CD4-positive, alpha-beta T cell treated with Interferon gamma for 1 hour (primary cell): Measurements from ENCODE around the gene ZMAT5.
A peak's percentile ranks its signal among the peaks of the same experiment; 100 is the strongest.

ENCODE experiments used
- DNase-seq: peaks from one replicate; pipeline ENCODE4 v3.0.0-alpha.2; 2020

Gene ZMAT5, protein sequence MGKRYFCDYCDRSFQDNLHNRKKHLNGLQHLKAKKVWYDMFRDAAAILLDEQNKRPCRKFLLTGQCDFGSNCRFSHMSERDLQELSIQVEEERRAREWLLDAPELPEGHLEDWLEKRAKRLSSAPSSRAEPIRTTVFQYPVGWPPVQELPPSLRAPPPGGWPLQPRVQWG

DNA sequence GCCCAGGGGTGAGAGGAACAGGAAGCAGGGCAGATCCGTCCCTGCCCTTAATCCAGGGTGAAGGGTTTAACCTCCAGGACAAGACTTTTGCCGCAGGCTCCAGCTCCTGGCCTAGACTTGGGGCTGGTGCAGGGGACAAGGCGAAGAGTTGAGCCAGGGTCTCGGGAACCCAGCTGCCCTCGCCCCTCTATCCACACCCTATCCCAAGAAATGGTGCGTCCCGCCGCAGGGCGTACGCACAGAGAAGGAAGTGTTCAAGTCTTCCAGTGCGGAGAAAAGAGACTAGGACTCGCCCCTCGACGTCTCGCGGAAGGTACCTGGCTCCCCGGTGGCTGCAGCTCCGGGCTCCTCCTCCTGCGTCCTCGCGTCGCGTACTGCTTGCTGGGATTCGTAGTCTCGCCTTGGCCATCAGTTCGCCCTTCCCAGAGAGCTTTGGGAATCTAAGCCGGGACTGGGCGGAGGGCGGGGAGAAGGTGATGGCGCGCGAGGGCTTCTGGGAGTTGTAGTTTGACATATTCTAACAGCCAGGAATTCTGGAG, at the start of gene ZMAT5:
ZMAT5 (minus strand) TSS at position 376 of the 539 bp plus-strand sequence. CDS start 18,463 bp downstream, outside the sequence.
- DNase-seq = peak; percentile 94

DNA sequence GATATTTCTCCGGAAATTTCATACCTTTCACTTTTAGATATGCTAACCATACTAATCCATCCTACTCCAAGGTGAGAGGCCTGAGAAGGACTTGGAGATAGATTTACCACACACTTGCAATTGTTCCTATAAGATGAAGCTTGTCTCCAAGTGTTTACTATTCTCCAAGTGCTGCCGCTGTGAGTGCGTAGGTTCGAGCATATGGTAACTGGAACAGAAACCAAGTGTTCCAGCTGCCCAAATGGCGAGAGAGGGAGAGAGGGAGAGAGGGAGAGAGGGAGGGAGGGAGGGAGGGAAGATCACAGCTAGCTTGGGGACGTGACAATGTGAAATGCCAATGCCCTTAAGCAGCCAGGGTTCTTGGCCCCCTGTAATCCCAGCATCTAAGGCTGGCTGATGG, 49.7 kb upstream of the ZMAT5 start:
- no peak for DNase-seq

DNA sequence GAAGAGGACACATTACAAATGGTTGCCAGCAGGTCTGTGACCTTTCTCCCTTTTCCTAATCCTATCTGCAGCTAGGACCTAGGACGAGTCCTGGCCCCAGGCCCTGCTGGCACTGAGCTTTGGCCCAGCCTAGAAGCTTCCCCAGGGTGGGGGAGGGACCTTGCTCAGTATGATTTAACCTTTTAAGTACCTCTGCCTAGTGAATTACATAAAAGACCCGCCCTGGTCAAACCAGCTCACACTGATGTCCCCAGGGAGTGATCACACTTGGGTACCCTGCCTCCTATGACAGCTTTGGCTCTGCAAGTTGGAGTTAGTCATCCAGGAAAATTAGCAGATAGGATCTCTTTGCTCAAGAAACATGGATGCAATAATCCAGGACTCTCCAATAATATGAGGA, 49.3 kb upstream of the ZMAT5 start:
- DNase-seq = no peak

DNA sequence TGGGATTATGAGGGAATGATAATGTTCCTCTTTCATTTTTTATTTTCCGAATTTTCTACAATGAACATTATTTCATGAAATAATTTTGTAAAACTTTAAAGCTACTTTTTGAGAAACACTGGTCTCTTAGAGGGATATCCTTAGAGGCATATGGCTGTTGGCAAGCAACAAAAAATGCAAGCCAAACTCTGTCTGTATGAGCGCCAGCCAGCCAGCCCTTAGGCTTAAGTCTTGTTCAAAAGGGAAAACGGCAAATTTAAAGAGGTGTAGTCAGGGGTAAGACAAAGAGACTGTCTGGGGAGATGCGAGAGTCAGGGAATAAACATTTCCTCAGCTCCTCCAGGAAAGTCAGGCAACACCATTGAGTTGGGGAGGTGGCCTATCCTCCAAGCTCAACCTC, 48.8 kb upstream of the ZMAT5 start:
- no peak for DNase-seq

DNA sequence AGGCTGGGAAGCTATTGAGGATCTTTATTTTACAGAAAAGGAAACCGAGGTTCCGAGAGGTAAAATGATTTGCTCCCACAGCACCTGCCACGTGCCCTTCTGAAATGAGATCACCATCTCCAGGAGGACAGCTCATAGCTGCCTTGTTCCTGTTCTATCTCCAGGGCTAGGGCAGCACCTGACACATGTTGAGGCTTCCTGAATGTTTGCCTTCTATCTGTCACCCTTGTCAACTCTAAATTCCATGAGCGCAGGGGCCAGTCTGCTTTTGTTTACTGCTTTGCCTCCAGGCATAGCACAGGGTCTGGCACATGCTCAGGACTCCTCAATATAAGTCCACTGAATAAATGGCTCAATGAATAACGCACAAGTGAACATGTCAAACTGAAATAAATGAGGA, 47.2 kb upstream of the ZMAT5 start:
- DNase-seq = no peak

DNA sequence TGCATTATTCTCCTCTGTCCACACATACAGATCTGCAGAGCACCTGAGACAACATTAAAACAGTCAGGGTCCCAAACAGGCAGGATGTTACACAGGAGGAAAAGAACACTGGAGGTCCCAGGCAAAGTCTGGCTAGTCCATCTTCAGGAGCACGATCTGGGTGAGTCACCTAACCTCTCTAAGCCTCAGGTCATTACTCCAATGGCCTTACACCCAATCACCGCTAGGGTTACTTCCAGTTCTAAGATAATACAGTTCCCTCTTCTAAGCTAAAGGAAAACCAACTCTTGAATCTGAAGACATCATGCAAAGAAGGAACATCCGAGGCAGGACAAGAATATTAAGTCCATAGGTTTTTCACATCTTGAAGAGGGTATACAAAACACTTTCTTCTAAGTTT, 46.8 kb upstream of the ZMAT5 start:
- DNase-seq = no peak

DNA sequence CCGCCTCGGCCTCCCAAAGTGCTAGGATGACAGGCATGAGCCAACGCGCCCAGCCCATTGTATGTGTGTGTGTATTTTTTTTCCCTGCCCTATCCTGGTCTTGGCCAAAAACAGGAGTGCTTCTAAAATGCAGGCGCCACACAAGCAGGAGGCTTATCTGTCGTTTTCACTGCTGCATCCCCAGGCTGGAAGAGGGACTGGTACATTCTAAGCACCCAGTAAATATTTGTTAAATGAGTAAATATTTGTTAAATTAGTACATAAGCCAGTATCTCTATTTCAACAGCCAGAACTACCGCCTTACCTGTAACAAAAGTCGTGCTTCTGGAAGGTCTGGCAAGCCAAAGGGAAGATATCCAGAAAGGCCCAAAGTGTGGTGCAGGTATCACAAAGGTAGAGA, 46.3 kb upstream of the ZMAT5 start:
- DNase-seq = no peak

DNA sequence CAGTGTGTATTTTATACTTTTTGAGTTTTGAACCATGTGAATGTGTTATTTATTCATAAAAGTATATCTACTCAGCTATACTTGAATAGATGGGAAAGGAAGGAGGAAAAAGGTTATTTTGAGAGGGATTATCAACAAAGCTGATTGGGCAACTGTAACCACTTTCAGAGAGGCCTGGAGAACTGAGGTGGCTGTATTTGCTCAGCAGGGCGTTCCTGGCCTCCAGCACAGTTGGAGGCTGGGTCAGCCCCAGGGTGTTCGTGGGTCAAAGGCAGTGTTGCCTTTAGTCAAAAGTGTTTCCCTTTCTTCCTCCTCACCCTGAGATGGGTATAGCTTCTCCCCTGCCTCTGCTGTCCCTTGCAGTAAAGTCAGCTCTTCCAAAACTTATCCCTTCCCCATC, 44.6 kb upstream of the ZMAT5 start:
- no peak for DNase-seq

DNA sequence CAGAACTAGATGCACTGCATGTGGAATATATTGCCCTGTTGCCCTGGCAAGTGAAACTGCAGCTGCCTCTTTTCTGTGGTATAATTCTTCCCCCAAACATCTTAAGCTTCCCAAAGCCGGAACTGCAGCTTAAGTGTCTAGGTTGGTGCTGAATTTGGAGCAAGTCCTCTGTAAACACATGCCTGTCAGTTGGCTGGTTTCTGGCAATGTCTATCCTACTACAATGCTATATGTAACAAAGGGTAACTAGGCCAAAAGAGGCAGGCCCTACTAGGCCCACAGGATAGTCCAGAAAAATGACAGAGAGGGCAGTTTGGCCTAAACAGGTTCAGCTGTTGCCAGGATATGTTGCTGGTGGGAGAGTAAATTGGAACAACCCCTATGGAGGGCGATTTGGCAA, 43.4 kb upstream of the ZMAT5 start:
- DNase-seq = no peak

DNA sequence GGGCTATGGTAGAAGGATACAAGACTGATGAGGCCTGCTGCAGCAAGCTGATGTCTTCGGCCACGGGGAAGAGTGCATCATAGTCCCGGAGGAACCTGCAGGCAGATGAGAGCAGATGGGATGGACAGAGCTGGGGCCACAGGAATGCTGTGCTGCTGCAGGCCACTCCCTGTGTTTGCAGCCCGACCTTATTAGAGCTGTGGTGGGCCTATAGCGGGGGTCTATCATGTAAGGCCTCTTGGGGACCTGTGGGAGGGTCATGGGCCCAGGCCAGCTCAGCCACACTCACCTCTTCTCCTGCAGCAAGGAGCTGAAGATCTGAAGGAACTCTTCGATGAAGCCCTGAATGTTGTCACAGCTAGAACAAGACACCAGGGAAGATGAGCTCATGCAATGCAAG, 39.4 kb upstream of the ZMAT5 start:
- DNase-seq = no peak

DNA sequence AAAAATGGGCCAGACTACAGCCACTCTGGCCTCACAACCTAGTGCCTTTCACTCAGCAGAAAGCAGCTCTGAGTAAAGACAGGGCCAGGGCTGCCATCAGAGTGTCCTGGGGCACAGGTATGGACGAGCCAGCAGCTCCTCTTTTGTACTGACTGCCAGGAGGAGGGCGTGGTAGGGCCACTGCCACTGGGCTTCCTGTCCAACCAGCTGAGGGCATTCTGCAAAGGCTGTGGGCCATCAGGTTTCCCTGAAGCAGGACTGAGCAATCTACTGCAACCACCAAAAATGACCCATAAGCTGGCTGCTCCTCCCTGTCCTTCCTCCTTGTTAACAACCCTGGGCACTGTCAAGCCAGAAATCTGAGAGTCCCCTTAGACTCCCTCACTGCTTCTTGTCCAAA, 38.2 kb upstream of the ZMAT5 start:
- DNase-seq = no peak

DNA sequence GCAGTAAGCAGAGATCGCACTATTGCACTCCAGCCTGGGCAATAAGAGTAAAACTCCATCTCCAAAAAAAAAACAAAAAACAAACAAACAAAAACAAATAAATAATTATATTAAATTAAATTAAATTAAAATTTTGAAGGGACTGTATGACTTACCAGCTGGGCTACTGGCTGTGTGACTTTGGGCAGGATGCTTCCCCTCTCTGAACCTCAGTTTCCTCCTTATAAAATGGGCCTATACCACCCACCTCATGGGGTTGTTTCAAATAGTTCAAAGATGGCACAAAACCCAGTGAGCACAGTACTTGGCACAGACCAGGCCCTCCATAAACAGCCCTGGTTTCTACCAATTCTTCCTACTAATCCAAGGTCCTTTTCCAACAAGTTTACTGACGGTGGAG, 36.4 kb upstream of the ZMAT5 start:
- no peak for DNase-seq

DNA sequence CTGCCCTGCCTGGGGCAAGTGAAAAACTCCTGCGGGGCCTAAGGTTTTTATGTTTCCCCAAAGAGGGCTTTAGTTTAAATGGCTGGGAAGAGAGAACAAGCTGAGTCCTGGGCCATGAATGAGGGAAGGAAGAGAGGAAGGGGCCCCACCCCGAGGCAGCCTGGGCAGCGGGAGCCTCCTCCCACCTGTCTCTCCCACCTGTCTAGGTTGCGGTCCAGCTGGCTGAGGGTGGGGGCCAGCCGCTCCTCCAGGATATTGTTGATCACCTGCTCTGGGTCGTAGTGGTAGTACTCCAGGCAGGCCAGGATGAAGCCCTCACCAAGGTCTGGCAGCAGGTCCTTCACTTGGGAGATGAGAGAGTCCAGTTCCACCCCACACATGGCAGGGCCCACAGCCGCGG, 35.0 kb upstream of the ZMAT5 start:
- DNase-seq = no peak

DNA sequence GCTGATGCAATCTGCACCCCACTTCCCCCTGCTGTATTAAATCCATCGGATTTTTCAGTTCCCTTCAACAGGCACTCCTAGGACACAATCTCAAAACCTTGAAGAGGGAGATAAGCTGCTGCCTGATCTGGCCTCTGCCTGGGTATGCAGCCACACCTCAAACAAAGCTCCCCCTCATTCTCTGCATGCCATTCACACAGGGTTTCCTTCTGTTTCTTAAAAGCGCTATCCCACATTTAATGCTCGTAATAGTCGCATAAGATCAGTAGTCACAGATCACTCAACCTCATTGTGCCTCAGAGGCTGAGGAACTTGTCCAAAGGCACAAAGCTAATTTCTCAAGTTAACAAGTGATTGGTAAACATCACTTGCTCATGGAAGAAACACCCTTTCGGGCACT, 34.3 kb upstream of the ZMAT5 start:
- DNase-seq = no peak

DNA sequence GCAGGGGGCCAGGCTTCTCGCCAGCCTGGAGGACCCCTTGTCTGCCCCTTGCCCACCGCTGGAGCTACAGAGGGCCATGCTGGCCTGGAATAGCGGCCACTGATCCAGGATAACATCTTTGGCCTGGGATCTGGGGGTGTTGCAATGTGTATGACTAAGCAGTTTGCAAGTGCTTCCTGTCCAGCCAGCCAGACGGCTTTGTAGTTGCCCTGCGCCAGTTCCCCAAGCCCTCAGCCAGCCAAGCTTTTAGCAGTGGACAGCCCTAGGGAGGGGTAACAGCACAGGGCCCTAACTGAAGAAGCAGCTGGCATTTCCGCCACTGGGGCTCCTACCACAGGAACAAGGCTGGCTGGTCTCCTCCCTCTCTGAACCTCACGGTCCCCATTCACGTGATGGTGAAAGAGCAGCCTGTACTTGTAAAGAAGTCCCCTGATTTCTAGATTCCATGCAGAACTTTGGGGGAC, 32.4 kb upstream of the ZMAT5 start:
- DNase-seq = peak; percentile 66

DNA sequence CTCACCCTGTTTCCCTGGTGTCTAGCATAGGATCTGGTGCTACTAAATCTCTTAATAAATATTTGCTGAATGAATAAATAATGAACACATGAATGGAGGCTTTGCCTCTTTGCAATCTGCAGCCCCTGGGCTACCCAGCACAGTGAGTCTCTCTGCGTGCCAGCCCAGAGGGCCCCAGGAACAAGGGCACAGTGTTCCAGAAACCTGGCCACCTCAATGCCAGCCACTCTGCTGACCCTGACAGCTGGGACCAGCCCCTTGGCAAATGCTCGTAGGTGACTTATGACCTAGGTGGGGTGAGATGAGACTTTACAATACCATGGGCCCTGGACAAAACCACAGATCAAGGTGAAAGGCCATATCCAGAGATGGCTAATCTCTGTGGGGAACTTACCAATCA, 32.0 kb upstream of the ZMAT5 start:
- DNase-seq = no peak

DNA sequence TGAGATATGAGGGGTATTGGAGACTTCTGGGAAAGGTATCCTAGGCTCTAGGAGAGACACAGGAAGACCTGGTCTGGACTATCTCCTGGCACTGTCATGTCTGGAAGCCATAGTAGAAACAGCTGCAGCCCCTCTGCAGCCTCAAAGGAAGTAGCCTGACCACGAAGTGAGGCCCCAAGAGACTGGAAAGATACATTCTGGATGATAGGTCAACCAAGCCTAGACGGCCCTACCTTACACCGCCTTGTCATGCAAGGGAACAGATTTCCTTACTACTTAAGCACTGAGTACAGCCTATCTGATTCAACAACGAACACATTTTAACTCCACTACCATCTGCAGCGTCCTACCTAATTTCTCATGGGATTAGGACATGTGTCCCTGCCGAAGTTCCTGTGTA, 31.5 kb upstream of the ZMAT5 start:
- DNase-seq = no peak

DNA sequence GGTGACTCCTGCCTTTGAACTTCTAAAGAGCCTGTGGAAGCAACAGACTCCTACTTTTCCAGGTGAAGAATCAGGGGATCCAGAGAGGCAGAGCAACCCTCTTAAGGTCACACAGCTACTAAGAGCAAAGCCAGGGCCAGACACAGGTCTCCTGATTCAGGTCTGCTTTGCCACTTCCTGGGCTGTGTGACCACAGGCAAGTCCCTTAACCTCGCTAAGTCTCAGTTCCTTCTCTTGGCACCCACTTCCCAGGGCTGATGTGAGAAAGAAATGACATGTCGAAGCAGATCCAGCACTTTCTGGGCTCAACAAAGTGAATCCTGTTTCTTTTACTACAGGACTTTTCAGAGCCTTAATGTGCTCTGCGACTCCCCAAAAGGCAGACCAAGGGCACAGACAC, 30.5 kb upstream of the ZMAT5 start:
- peak; percentile 18 for DNase-seq

DNA sequence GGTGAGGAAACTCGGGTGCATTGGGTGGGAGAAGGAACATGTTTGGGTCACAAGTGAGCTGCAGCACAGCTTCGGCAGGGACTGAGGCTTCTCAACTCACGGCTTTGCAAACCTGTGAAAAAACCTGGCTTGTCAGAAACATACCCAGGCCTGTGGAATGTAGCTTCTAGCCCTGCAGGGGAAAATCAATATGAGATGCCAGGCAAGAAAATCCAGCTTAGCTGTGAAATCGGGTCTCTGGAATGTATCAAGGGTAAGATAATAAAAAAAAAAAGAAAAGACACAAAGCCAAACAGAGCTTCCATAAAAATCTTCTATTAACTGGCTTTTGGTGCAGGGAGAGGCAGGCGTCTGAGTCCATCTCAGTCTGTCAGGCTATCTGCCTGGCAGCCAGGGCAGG, 28.9 kb upstream of the ZMAT5 start:
- no peak for DNase-seq

DNA sequence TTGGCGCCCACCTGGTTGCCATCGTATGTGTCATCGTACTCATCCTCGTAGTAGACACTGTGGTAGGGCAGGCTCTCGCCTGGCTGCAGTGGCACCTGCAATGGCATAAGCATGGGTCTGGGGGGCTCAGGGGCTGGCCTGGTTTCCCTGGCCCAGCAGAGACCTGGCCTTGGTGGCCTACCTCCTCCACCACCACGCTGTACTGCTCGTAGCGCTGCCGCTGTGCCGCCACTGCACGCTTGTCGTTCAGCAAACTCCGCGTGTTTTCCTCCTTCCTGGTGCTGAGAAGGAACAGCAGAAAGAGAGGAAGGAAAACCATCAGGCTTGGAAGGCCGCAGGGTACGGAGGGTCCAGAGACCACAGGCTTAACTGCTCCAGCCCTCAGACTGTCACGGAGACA, 26.6 kb upstream of the ZMAT5 start:
- no peak for DNase-seq

DNA sequence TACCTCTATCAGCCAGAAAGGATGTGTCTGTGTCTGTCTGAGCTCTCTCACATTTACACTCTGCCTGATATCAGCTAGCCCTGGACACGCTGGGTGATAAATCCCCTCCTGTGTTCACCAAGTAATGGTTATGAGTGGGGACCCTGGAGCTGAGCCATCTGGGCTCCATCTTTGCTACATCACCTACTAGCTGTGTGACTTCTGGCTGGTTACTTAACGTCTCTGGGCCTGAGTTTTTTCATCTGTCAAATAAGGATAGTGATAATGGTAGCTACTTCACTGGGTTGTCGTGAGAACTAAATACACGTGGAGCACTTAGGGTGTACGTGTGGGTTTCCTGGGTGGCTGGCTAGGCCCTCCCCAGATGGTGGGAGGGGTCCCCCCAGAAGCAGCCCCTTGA, 23.3 kb upstream of the ZMAT5 start:
- DNase-seq = no peak

DNA sequence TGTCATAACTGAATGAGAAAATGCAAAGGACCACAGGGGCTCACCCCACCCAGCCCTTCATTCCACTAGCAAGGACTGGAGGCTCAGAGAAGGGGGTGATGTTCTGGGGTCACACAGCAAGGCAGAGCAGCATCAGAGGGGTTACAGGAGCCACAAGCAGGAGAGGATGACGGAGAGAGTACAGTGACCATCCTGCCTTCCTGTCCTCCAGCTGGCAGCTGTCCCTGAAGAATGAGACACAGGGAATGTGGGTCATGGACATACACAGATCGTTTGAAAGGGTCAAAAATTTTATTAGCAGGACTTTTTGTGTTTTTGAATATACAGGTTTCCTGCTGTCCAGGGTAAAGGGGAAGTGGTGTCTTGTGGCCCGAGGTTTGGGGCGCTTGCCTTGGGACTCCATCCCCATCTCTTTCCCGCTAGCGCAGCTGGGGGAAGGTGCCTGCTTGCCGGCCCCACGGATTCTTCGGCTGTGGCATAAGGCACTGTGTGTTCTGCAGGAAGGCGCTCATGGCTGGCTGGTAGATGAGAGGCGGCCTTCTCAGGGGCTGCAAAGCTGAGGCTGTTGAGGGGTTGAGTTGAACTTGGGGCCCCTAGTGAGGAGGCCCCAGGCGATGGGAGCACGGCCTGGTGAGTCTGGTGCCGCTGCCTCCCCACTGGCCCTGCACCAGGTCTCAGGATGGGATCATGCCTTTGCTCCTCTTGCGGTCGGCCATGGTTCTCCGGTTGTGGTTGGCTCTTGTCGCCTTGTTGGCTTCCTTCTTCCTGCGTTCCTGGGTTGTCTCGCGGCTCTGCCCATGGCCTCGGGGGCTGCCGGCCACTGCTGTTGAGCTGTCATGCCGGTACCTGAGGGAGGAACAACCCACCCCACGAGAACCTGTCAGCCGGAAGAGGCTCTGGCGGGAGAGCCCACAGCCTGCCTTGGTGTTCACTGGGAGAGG, 21.8 kb upstream of the ZMAT5 start:
- no peak for DNase-seq

DNA sequence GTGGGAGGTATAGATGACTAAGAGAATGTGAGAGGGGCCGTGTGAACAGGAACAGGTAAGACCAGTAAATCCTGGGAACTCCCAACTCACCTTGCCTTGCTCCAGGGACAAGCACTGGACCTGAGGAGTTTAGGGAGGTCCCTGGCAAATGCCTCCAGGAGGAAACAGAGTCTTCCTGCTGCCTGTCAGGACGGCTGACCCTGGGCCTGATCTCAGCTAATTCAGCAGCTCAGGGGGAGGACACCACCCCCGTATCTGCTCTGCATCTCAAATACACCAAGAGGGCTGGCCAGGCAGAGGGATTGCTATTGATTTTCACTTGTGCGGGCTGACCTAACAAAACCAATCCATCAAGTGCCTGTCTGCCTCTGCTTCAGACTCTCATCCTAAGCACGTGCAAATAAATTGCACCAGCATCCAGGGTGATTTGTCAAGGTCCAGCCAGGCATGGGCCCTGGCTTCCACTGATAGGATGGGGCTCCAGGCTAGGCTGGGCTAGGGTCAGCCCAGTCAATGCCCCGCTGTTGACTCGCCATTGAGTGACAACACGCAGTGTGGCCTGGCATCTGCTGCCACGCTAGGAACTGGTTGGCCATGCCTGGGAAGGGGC, 20.7 kb upstream of the ZMAT5 start:
- DNase-seq = no peak

DNA sequence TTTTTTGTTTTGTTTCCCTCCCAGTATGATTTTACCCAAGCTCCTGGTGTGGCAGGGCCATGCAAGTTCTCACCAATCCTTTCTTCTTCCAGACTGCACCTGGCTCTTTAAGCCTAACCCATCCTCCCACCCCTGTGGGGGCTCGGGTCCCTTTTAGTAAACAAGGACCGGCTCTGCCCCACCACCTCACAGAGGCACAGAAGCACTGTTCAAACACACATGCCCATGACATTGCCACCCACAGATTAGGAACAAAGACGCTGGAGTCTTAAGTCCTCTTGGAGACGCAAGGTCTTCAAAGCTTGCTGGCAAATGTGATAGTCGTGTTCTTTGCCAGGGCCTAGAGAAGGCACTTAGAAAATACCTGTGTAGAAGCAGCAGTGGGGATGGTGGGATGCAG, 19.2 kb upstream of the ZMAT5 start:
- DNase-seq = no peak
